NCI-H526 treated with DMSO at 0.1 percent for 48 hours (cell line): ENCODE data around the gene TMEM130.
A peak's percentile ranks its signal among the peaks of the same experiment; 100 is the strongest.

Source experiments
- DNase-seq: peaks from one replicate; lab custom pipeline; 2025; lab: John Stamatoyannopoulos, UW

The TMEM130 gene

GRCh38 chr7:98840722-98841121 is 29.1 kb downstream of the TMEM130 start:
- DNase-seq, result no peak

GRCh38 chr7:98840096-98840495 is 29.7 kb downstream of the TMEM130 start:
- DNase-seq, result no peak

GRCh38 chr7:98837630-98837972 is 32.2 kb downstream of the TMEM130 start:
- DNase-seq, result no peak

GRCh38 chr7:98836811-98837629 is 32.8 kb downstream of the TMEM130 start:
- DNase-seq, result peak; percentile 14

GRCh38 chr7:98834949-98835348 is 34.9 kb downstream of the TMEM130 start:
- DNase-seq, result no peak

GRCh38 chr7:98833022-98833421 is 36.8 kb downstream of the TMEM130 start:
- no peak for DNase-seq

GRCh38 chr7:98831641-98832221 is 38.1 kb downstream of the TMEM130 start:
- no peak for DNase-seq

- DNase-seq, result no peak
These were observed 38.8 kb downstream of the TMEM130 start for GRCh38 chr7:98830972-98831548.

GRCh38 chr7:98828368-98828767 is 41.4 kb downstream of the TMEM130 start:
- DNase-seq, result no peak

GRCh38 chr7:98827258-98827657 is 42.6 kb downstream of the TMEM130 start:
- no peak for DNase-seq

GRCh38 chr7:98826811-98827231 is 43.0 kb downstream of the TMEM130 start:
- no peak for DNase-seq

- DNase-seq, result no peak
These were observed 43.4 kb downstream of the TMEM130 start for GRCh38 chr7:98826387-98826786.

- no peak for DNase-seq
These were observed 46.6 kb downstream of the TMEM130 start for GRCh38 chr7:98823226-98823625.

- no peak for DNase-seq
These were observed 48.5 kb downstream of the TMEM130 start for GRCh38 chr7:98821348-98821747.

GRCh38 chr7:98816967-98817710 is 52.7 kb downstream of the TMEM130 start:
- no peak for DNase-seq

- no peak for DNase-seq
These were observed 53.6 kb downstream of the TMEM130 start for GRCh38 chr7:98816241-98816640.

- no peak for DNase-seq
These were observed 54.5 kb downstream of the TMEM130 start for GRCh38 chr7:98815313-98815712.

- no peak for DNase-seq
These were observed 58.5 kb downstream of the TMEM130 start for GRCh38 chr7:98811299-98811698.

- no peak for DNase-seq
These were observed 59.5 kb downstream of the TMEM130 start for GRCh38 chr7:98810153-98810802.

- no peak for DNase-seq
These were observed 60.9 kb downstream of the TMEM130 start for GRCh38 chr7:98808751-98809460.
